Sigmoid colon (tissue), 4 donors: ENCODE measurements around the gene TAS1R1.

Source experiments
- EP300 ChIP-seq, 4 donors: sonication (generic); formaldehyde crosslinking; IDR thresholded peaks; one replicate each; pipeline ENCODE4 v1.6.1; 2017; ENCODE audit warnings: antibody characterized with exemption in 4 of 4
- TF ChIP-seq, protein P1 (sequence below), 4 experiments: fragments of 450-650 bp in 3 of 4; fragments of 200-600 bp in 1 of 4; IDR thresholded peaks; one replicate each; pipeline ENCODE4 v1.5.1; 2016 to 2019; ENCODE audit warnings: antibody characterized with exemption in 4 of 4, mild to moderate bottlenecking in 3 of 4, moderate library complexity in 2 of 4

DNA sequence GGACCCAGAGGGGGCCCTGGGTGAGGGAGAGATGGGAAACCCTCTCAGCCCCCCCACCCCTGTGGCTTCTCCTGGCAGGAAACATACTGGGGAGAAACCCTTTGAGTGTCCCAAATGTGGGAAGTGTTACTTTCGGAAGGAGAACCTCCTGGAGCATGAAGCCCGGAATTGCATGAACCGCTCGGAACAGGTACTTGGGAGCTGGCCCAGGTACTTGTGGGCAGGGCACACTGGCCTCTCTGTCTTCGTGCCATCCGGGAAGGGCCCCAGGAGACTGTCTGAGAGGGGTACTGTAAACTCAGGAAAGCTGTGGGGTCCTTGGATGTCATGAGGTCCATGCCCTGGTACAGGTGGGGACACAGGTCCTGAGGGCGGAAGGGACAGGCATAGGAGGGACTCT is 30.7 kb downstream of the TAS1R1 start:
- TF ChIP-seq, protein P1, sequence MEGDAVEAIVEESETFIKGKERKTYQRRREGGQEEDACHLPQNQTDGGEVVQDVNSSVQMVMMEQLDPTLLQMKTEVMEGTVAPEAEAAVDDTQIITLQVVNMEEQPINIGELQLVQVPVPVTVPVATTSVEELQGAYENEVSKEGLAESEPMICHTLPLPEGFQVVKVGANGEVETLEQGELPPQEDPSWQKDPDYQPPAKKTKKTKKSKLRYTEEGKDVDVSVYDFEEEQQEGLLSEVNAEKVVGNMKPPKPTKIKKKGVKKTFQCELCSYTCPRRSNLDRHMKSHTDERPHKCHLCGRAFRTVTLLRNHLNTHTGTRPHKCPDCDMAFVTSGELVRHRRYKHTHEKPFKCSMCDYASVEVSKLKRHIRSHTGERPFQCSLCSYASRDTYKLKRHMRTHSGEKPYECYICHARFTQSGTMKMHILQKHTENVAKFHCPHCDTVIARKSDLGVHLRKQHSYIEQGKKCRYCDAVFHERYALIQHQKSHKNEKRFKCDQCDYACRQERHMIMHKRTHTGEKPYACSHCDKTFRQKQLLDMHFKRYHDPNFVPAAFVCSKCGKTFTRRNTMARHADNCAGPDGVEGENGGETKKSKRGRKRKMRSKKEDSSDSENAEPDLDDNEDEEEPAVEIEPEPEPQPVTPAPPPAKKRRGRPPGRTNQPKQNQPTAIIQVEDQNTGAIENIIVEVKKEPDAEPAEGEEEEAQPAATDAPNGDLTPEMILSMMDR (IDR thresholded peaks at IDR 0.05), result no peak
- TF ChIP-seq EP300 (IDR thresholded peaks at IDR 0.05), result no peak
